Measurements from ENCODE around the gene MLYCD.

MLYCD gene

GRCh38 chr16:83959656-83960434 is 60.9 kb downstream of the MLYCD start:
- TF ChIP-seq CTCF (IDR thresholded peaks at IDR 0.05; ENCODE audit: control extremely low read depth, extremely low read depth, low read depth, missing control alignments) = no peak
- DNase-seq (ENCODE audit: extremely low spot score) = no peak
- ChIA-PET POLR2A (no interaction called here), CTCF (interaction anchor here (7.7 kb wide), 1 partner anchor 105 kb away, joined by 74 read pairs; no protein-coding TSS in a partner anchor)

- no peak for TF ChIP-seq CTCF (IDR thresholded peaks at IDR 0.05; ENCODE audit: control extremely low read depth, extremely low read depth, low read depth, missing control alignments)
- no peak for DNase-seq (ENCODE audit: extremely low spot score)
- CTCF ChIA-PET = interaction anchor here (1.0 to 7.7 kb wide), 3 partner anchors 9 to 105 kb away, joined by 3 to 74 read pairs (median 3); no protein-coding TSS in a partner anchor
- POLR2A ChIA-PET = no interaction called here
Observed at GRCh38 chr16:83960521-83961249, 61.8 kb downstream of the MLYCD start.

GRCh38 chr16:83961591-83961990 is 62.7 kb downstream of the MLYCD start:
- DNase-seq (ENCODE audit: extremely low spot score) = no peak
- no peak for TF ChIP-seq CTCF (IDR thresholded peaks at IDR 0.05; ENCODE audit: control extremely low read depth, extremely low read depth, low read depth, missing control alignments)
- ChIA-PET POLR2A (no interaction called here), CTCF (interaction anchor here (1.0 to 7.7 kb wide), 3 partner anchors 8 to 104 kb away, joined by 3 to 74 read pairs (median 3); no protein-coding TSS in a partner anchor)

GRCh38 chr16:83963277-83964119 is 64.6 kb downstream of the MLYCD start:
- CTCF ChIA-PET = interaction anchor here (1.4 to 3.4 kb wide), 2 partner anchors 7 to 224 kb away, joined by 7 to 11 read pairs; partner anchors contain the start of gene TAF1C
- TF ChIP-seq CTCF (IDR thresholded peaks at IDR 0.05; ENCODE audit: control extremely low read depth, extremely low read depth, low read depth, missing control alignments) = no peak
- no peak for DNase-seq (ENCODE audit: extremely low spot score)
- POLR2A ChIA-PET = no interaction called here

GRCh38 chr16:83964684-83965443 is 65.9 kb downstream of the MLYCD start:
- no peak for DNase-seq (ENCODE audit: extremely low spot score)
- no peak for TF ChIP-seq CTCF (IDR thresholded peaks at IDR 0.05; ENCODE audit: control extremely low read depth, extremely low read depth, low read depth, missing control alignments)
- ChIA-PET CTCF (interaction anchor here (1.2 to 3.4 kb wide), 3 partner anchors 9 to 222 kb away, joined by 4 to 11 read pairs (median 7); partner anchors contain the start of gene TAF1C), POLR2A (interaction anchor here (0.6 kb wide), 1 partner anchor 965 kb away, joined by 6 read pairs; no protein-coding TSS in a partner anchor)

All from GM10248 (cell line).